Stimulated activated CD4-positive, alpha-beta T cell treated with anti-CD3 and anti-CD28 coated beads, Interleukin-2, amount 100 ng/mL, for 4 hours (primary cell): ENCODE measurements around the gene FBXO42.

Experiments
- DNase-seq: peaks from one replicate; pipeline ENCODE4 v3.0.0-alpha.2; 2020; ENCODE audit warnings: low read depth

The FBXO42 gene

DNA sequence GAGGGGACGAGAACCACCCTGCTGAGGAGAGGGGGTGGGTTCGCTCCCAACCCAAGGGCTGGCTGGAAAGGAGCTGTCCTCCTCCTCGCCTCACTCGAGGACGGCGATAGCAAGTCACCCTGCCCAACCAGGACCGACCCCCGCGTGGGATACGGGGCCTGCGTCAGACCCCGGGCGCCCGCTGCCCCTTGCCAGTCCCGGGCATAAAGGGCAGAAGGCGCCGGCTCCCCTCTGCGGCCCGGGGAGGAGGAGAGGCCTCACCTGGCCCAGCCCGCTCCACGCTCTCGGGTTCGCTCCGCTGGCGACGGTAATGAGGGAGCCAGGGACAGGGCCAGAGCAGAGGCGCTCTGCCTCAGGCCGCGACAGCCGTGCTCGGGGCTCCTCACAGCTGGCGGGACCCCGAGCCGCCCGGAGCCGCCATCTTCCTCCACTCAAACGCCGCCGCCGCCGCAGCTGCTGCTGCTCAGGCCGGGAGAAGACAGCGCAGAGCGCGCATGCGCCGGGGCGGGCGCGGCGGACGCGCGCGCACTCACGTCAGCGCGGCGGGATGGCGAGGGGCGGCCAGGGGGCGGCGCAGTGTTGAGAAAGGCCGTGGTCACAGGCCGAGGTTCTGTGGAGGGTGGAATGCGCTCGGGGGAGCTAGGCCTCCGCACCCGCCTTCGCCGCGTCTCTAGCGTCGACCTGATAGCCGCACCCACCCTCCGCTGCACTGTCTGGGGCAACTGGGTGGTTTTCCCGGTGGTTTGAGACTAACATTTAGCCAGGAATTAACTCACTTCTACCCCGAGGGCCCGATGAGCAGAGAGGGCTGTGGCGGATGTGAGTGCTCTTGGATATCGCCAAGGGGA is at the start of gene FBXO42:
Gene FBXO42 (minus strand): TSS at position 487 of the 848 bp plus-strand sequence. CDS start 37,062 bp downstream, outside the sequence.
- peak; percentile 86 for DNase-seq

DNA sequence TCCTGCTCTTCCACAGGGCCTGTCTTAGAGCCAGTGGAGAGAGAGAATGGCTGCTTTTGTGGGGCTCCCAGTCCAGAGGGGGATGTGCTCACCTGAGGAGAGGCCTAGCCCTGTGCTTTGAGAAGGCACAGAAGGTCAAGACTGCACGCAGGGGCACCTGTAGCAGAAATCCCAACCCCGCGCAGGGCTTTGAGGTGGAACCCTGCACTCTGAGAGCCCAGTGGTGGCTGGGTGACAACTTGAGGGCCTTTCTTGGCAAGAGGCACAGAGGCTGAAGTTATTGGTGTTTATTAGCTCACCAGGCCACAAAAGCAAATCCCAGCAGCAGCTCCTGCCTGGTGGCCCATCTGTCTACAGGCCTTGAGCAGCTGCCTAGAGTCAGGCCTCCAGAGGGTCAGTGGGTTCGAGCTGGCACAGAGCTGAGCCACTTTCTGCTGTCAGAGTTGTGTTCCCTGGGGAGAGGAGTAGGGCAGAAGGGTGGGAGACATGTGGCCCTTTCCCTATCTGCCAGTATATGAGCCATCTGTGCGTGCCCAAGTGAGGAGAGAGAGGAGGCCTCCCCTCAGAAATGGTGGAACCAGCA is 46.2 kb upstream of the FBXO42 start:
- DNase-seq, result no peak

DNA sequence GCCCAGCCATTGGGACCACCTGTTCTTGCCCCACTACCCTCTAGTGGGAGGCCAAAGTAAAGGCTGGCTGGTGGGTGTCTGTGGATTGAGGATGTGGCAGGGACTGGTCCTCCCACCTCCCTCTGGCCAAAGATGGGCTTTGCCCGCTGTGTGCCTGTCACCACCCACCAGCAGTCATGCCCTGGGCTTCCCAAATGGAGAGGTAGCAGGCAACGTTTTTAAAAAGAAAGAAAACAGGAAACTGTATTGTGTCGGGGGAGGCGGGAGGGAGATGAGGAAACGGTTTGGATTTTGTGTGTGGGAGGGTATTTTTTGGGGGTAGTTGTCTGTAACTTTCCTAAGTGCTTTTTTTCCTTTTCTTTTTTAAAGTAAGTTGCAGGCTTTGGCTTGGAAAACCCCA is 44.8 kb upstream of the FBXO42 start:
- DNase-seq, result no peak

GRCh38 chr1:16396591-16396990 is 44.3 kb upstream of the FBXO42 start:
- no peak for DNase-seq

- no peak for DNase-seq
These were observed 42.7 kb upstream of the FBXO42 start for GRCh38 chr1:16394977-16395376.

GRCh38 chr1:16393570-16394521 is 41.6 kb upstream of the FBXO42 start:
- DNase-seq, result no peak

- no peak for DNase-seq
These were observed 40.7 kb upstream of the FBXO42 start for GRCh38 chr1:16392740-16393569.

DNA sequence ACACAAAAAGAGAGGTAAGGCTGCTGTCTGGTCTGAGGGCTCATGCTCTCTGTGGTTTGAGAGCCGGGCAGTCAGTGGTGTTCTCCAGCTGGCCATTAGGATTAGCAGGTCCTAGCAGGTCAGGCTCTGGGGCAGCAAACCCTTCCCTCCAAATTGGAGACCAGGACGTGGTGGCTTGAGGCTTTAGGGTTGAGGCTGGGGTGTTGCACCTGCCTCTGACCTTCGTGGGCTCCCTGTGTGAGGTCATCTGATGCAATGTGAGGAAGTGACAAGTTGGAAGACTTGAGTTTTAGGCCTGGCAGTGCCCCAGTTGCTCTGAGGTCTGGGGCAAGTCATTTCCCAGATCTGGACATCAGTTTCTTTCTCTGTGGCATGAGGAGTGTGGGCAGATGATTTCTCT is 39.1 kb upstream of the FBXO42 start:
- no peak for DNase-seq

- DNase-seq, result no peak
These were observed 35.2 kb upstream of the FBXO42 start for GRCh38 chr1:16387201-16388188.

GRCh38 chr1:16386454-16387113 is 34.3 kb upstream of the FBXO42 start:
- DNase-seq, result no peak

- DNase-seq, result no peak
These were observed 33.6 kb upstream of the FBXO42 start for GRCh38 chr1:16385659-16386453.

- DNase-seq, result no peak
These were observed 31.6 kb upstream of the FBXO42 start for GRCh38 chr1:16383888-16384287.

- no peak for DNase-seq
These were observed 28.6 kb upstream of the FBXO42 start for GRCh38 chr1:16380868-16381267.

GRCh38 chr1:16378443-16378842 is 26.2 kb upstream of the FBXO42 start:
- DNase-seq, result no peak

GRCh38 chr1:16376971-16377370 is 24.7 kb upstream of the FBXO42 start:
- no peak for DNase-seq

DNA sequence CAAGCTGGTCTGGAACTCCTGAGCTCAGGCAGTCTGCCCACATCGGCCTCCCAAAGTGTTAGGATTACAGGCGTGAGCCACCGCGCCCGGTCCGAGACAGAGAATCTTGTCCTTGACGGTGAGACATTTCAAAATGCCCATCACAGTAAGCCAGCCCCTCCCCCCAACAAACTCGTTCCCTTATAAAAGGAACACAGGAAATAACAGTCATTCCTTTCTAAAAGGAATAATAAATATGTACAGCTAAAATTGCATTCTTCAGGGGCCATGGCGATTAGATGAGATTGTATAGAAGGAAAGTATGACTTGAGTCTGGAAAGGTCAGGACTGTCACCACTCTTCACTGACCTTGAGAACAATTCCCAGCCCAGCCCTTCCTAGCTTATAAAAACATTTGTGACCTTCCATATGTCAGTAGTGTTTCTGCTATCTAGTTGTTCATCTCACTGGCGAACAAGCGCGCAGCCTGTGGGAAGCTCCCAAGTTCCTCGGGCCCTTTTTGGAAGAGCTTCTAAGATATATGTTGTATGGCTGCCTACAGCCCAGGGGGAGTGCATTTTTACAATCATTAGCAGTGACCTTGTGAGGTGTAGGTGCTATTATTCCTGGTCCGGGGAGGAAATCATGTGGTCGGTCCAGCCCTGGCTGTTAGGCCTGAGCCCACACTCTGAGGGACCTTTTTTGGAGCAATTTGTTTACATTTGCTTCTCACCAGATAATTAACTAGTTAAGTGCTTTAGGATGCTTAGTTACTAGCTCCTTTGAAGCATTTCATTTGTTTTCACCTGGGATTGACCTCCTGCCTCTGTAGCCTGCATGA is 23.5 kb upstream of the FBXO42 start:
- DNase-seq, result no peak

GRCh38 chr1:16374266-16374665 is 22.0 kb upstream of the FBXO42 start:
- no peak for DNase-seq
